GM19351 (cell line): ENCODE measurements around the gene CCL20.
"Not testable (repeated sequence)": the region's sequence is repeated elsewhere in the genome, so short reads cannot be mapped to it uniquely, and the experiment has no call there.

Experiments used
- ATAC-seq: cut with Tn5 transposase; IDR thresholded peaks from one replicate; pipeline ENCODE4 v1.9.1; 2021; ENCODE audit warnings: mild to moderate bottlenecking, moderate library complexity; ENCODE audit not compliant: unreplicated experiment

Gene CCL20

GRCh38 chr2:227828477-227828912 lies 14.9 kb downstream of the CCL20 start:
- no peak for ATAC-seq

GRCh38 chr2:227829337-227829736 lies 15.7 kb downstream of the CCL20 start:
- ATAC-seq, result no peak

GRCh38 chr2:227834423-227834822 lies 20.8 kb downstream of the CCL20 start:
- no peak for ATAC-seq

GRCh38 chr2:227834916-227835650 lies 21.4 kb downstream of the CCL20 start:
- no peak for ATAC-seq

DNA sequence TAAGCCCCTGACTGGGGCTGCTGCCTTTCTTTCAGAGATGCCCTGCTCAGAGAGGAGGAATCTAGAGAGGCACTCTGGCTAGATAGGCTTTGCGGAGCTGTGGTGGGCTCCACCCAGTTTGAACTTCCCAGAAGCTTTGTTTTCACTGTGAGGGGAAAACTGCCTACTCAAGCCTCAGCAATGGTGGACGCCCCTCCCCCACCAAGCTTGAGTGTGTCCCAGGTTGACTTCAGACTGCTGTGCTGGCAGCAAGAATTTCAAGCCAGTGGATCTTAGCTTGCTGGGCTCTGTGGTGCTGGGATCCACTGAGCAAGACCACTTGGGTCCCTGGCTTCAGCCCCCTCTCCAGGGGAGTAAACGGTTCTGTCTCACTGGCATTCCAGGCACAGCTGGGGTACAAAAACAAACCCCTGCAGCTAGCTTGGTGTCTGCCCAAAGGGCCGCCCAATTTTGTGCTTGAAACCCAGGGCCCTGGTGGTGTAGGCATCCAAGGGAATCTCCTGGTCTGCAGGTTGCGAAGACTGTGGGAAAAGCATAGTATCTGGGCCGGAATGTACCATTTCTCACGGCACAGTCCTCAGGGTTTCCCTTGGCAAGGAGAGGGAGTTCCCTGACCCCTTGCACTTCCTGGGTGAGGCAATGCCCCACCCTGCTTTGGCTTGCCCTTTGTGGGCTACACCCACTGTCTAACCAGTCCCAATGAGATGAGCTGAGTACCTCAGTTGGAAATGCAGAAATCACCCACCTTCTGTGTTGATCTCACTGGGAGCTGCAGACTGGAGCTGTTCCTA lies 25.9 kb downstream of the CCL20 start:
- not testable (repeated sequence) for ATAC-seq

GRCh38 chr2:227846831-227847230 lies 33.2 kb downstream of the CCL20 start:
- ATAC-seq, result peak; percentile 60

GRCh38 chr2:227848146-227848545 lies 34.5 kb downstream of the CCL20 start:
- ATAC-seq, result no peak

DNA sequence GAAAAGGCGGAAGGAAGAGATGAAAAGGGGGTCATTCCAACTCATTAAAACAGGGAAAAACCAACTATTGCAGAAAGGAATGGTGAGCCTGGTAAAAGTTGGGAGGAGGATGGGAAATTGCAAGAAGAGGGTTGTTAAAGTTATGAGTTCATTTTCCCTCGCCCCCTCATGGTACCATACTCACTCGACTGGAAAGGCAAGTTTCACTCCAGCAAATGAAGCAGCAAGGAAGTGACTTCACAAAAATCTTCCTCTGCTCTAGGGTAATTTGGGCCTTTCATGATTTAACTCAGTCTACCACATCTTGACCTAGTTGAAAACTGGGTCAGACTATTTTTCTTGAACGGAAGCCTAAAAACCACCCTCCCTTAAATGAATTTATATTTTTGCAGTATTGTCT lies 34.9 kb downstream of the CCL20 start:
- ATAC-seq, result peak; percentile 89

DNA sequence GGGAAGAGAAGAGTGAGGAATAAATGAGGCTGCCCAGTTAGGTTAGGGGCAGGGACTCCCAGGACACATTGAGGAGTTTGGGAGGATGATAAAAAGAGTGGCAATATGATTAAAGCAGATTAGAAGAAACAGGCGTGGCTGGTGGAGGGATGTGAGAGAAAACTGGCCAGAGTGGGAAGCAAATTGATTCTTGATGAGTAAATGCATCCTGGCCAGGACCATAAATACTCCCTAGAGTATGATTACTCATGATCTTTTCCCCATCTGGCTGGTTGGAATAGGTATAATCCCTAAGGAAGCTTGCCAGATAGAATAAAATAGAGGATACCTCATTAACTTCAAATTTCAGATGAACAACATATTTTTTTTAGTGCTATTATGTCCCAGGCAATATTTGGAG lies 36.3 kb downstream of the CCL20 start:
- ATAC-seq, result no peak

- no peak for ATAC-seq
Observed at GRCh38 chr2:227853204-227853629, 39.6 kb downstream of the CCL20 start.

DNA sequence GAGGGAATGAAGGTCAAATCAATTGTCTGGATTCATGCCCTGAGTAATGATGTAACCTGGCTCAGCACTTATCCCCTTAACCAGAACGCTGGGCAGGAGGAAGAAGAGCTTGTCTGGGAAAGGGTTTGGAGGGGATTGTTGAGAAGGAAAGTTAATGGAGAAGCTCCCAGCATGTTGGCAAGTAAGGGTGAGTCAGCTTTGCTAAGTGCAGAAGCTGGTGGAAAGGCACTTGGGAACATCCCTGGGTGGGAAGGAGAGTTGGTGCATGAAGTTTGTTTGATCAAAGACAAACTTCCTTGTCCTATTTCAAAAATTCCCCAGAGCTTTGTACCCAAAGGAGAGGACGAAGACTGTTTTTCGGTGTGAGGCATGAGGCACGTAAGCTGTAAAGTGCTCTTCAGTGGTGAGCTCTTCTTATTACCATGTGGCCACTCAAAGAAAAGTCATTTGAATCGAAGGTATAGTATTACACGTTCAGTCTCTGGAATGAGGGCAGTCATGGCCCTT lies 40.2 kb downstream of the CCL20 start:
- no peak for ATAC-seq

- no peak for ATAC-seq
Observed at GRCh38 chr2:227855440-227855839, 41.8 kb downstream of the CCL20 start.

- no peak for ATAC-seq
Observed at GRCh38 chr2:227856697-227857096, 43.1 kb downstream of the CCL20 start.

- no peak for ATAC-seq
Observed at GRCh38 chr2:227860221-227860641, 46.6 kb downstream of the CCL20 start.

GRCh38 chr2:227861011-227861410 lies 47.4 kb downstream of the CCL20 start:
- no peak for ATAC-seq

- peak; percentile 50 for ATAC-seq
Observed at GRCh38 chr2:227862227-227862740, 48.6 kb downstream of the CCL20 start.

DNA sequence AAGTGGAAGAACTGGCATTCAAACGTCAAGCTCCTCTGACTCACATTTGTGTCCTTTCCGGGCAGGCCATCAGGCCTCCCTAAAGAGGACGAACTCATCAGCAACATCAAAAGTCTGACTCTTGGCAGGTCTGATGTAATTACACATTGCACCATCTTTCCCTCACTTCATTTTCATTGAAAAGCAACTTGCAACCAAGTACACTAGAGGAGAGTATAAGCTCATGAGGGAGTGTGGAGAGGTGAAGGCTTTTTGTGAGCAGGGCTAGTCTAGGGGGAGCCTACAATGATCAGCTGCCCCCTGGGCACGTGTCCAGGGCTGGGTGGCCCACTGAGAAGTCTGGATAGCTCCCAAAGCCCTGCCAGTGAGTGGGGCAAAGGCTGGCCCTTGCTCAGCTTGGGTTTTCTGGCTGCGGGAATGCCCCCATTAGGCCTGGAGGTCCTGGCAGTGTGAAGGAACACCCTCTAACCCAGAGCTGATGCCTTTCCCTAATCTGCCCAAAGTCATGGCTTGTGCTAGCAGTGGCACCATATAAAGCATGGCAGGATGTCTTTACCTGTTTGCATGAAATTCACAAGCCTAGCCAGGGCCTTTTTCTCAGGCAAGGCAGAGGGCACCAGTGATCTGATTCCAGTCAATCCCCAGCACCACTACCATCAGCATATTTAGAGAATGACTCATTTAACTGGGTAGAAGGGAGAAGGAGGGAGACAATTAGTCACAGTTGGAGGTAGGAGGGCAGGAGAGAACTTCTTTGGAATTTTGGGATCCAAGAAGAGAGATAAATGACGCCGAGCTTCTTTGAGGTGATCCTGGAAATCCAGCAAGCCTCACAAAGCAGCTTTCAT lies 49.3 kb downstream of the CCL20 start:
- no peak for ATAC-seq

GRCh38 chr2:227864161-227864756 lies 50.6 kb downstream of the CCL20 start:
- ATAC-seq, result no peak

DNA sequence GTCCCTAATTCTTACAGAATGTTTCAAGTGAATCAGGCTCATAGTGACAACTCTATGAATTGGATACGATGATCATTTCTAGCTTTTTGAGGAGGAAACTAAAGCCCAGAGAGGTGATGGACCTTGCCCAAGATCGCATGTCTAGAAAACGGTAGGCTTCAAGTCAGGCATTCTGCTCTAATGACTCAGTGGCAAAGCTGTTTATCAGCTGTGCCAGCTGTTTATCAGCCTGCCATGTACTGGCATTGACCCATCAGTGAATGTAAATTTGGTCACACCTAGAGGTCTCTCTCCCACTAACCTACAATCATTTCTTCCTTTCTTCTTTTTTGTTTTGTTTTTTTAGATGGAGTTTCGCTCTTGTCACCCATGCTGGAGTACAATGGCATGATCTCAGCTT lies 51.6 kb downstream of the CCL20 start:
- ATAC-seq, result no peak
